Measurements from ENCODE around the gene SLC17A1. TPM values are rescaled to one million over a fixed set of nuclear protein-coding genes. Genes with fewer than 3 reads are reported as not detected.

Gene SLC17A1
- total and polyA plus RNA-seq, 2 donors (not counting 3 experiments of a cell fraction or from before 2014, with no cell fraction given): not detected

DNA sequence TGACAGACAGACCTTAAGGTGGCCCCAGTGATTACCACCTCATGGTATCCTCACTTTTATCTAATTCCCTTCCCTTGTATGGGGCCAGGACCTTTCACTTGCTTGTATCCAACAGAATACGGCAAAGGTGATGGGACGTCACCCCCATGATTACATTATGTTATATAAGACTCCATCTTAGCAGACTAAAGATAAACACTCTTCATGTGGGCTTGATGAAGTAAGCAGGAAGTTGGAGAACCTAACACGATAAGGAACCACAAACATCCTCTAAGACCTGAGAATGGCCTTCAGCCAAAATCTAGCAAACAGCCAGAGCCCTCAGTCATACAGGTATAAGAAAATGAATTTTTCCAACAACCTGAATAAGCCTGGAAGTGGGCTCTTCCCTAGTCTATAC lies 34.2 kb upstream of the SLC17A1 start:
- H3K27ac ChIP-seq (ENCODE audit: insufficient read depth, low read depth, low read length): no peak overlapping the region
- POLR2A ChIA-PET: no interaction called here
- DNase-seq (ENCODE audit: low read depth, low spot score) (no peak), FAIRE-seq (no peak)
- H3K36me3 ChIP-seq (ENCODE audit: control insufficient read depth in 2 of 2, extremely low read depth in 1 of 2, insufficient read depth in 2 of 2, low read length in 2 of 2): no peaks in the 10 kb centered on the region
- H3K4me1 ChIP-seq (ENCODE audit: control insufficient read depth, extremely low read depth, insufficient read depth, low read length): no peaks in the 10 kb centered on the region
- H3K27me3 ChIP-seq (ENCODE audit: control insufficient read depth in 2 of 2, insufficient read depth in 2 of 2, low read length in 2 of 2): peaks cover 4 to 7% of the 10 kb centered on the region in 2 experiments
- intact Hi-C loops (cut with micrococcal nuclease): no loop called here
- no peak overlapping the region for H3K4me2 ChIP-seq (ENCODE audit: insufficient read depth, low read length)
- H3K9me1 ChIP-seq (replicated peaks; ENCODE audit: control insufficient read depth, extremely low read depth, insufficient read depth, low read length): no peaks in the 10 kb centered on the region
- no TSS peak for BruUV-seq (replicated peaks)
- H3K4me3 ChIP-seq (replicated peaks in 1 of 3; ENCODE audit: insufficient read depth in 1 of 3, low read depth in 1 of 3, low read length in 3 of 3): no peak overlapping the region
- H3K9ac ChIP-seq (replicated peaks; ENCODE audit: extremely low read depth, insufficient read depth, low read length): no peak overlapping the region
- no peaks in the 10 kb centered on the region for H3K9me3 ChIP-seq (replicated peaks; ENCODE audit: control insufficient read depth, insufficient read depth, low read length)
- dilution Hi-C loops (cut with MboI; ENCODE audit: extremely low pct_ligation_motif_present, low sequenced_read_pairs): no loop called here
- no peaks in the 10 kb centered on the region for H3K79me2 ChIP-seq (ENCODE audit: control insufficient read depth, insufficient read depth, low read length)
- CTCF ChIA-PET: no interaction called here
- H4K20me1 ChIP-seq (replicated peaks; ENCODE audit: control insufficient read depth, extremely low read depth, insufficient read depth, low read length): no peaks in the 10 kb centered on the region
- no peak overlapping the region for H2AFZ ChIP-seq (ENCODE audit: low read depth, low read length)
- no peak for TF ChIP-seq POLR2AphosphoS5 (IDR thresholded peaks at IDR 0.05; ENCODE audit: insufficient read depth, low read depth, low read length)
- no peak for TF ChIP-seq MYC (IDR thresholded peaks at IDR 0.05; ENCODE audit: low read depth, low read length)
- TF ChIP-seq GATA2 (IDR thresholded peaks at IDR 0.05; ENCODE audit: insufficient read depth, insufficient read length, low read depth, low read length): no peak
- TF ChIP-seq EZH2 (IDR thresholded peaks at IDR 0.05; ENCODE audit: borderline replicate concordance, low read depth, low read length, severe bottlenecking): no peak

DNA sequence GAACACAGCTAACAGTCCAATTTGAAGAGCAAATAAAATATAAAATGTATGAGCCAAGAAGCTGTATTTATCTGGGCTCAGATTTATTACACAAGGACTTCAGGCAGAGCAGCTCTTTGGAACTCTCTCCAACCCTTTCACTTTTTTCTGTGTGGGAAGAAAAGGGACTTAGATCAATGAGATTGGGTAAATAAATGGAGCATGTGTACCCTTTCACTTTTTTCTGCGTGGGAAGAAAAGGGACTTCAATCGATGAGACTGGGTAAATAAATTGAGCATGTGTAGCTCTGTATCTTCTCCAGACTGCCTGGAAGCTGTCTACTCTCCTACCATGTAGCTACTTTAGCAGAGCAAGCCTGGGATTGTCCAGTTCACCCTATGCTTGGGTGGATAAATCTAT lies 31.5 kb upstream of the SLC17A1 start:
- no peaks in the 10 kb centered on the region for H3K4me1 ChIP-seq (ENCODE audit: control insufficient read depth, extremely low read depth, insufficient read depth, low read length)
- no peak overlapping the region for H2AFZ ChIP-seq (ENCODE audit: low read depth, low read length)
- H4K20me1 ChIP-seq (replicated peaks; ENCODE audit: control insufficient read depth, extremely low read depth, insufficient read depth, low read length): no peaks in the 10 kb centered on the region
- H3K9me1 ChIP-seq (replicated peaks; ENCODE audit: control insufficient read depth, extremely low read depth, insufficient read depth, low read length): no peaks in the 10 kb centered on the region
- no peak for FAIRE-seq
- no peak overlapping the region for H3K9ac ChIP-seq (replicated peaks; ENCODE audit: extremely low read depth, insufficient read depth, low read length)
- no peak overlapping the region for H3K4me2 ChIP-seq (ENCODE audit: insufficient read depth, low read length)
- no TSS peak for BruUV-seq (replicated peaks)
- no peaks in the 10 kb centered on the region for H3K79me2 ChIP-seq (ENCODE audit: control insufficient read depth, insufficient read depth, low read length)
- H3K27ac ChIP-seq (ENCODE audit: insufficient read depth, low read depth, low read length): no peak overlapping the region
- no peak overlapping the region for H3K4me3 ChIP-seq (replicated peaks in 1 of 3; ENCODE audit: insufficient read depth in 1 of 3, low read depth in 1 of 3, low read length in 3 of 3)
- TF ChIP-seq JUN (IDR thresholded peaks at IDR 0.05; ENCODE audit: borderline replicate concordance, insufficient read depth, insufficient read length, low read depth) (no peak), GATA2 (IDR thresholded peaks at IDR 0.05; ENCODE audit: insufficient read depth, insufficient read length, low read depth, low read length) (no peak), MYC (IDR thresholded peaks at IDR 0.05; ENCODE audit: low read depth, low read length) (no peak), EZH2 (IDR thresholded peaks at IDR 0.05; ENCODE audit: borderline replicate concordance, low read depth, low read length, severe bottlenecking) (no peak), POLR2A (IDR thresholded peaks at IDR 0.05; ENCODE audit: low read depth, low read length) (no peak), FOS (IDR thresholded peaks at IDR 0.05; ENCODE audit: borderline replicate concordance, insufficient read depth, low read length) (no peak)
- TF ChIP-seq, protein P1, sequence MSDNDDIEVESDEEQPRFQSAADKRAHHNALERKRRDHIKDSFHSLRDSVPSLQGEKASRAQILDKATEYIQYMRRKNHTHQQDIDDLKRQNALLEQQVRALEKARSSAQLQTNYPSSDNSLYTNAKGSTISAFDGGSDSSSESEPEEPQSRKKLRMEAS (IDR thresholded peaks at IDR 0.05; ENCODE audit: insufficient read depth, insufficient read length): no peak
- TF ChIP-seq, protein P2, sequence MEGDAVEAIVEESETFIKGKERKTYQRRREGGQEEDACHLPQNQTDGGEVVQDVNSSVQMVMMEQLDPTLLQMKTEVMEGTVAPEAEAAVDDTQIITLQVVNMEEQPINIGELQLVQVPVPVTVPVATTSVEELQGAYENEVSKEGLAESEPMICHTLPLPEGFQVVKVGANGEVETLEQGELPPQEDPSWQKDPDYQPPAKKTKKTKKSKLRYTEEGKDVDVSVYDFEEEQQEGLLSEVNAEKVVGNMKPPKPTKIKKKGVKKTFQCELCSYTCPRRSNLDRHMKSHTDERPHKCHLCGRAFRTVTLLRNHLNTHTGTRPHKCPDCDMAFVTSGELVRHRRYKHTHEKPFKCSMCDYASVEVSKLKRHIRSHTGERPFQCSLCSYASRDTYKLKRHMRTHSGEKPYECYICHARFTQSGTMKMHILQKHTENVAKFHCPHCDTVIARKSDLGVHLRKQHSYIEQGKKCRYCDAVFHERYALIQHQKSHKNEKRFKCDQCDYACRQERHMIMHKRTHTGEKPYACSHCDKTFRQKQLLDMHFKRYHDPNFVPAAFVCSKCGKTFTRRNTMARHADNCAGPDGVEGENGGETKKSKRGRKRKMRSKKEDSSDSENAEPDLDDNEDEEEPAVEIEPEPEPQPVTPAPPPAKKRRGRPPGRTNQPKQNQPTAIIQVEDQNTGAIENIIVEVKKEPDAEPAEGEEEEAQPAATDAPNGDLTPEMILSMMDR (IDR thresholded peaks at IDR 0.05; ENCODE audit: extremely low read depth in 1 of 2, insufficient read depth in 1 of 2, low read depth in 1 of 2, low read length in 2 of 2): no peak
- ChIA-PET POLR2A (no interaction called here), CTCF (no interaction called here)
- no peaks in the 10 kb centered on the region for H3K36me3 ChIP-seq (ENCODE audit: control insufficient read depth in 2 of 2, extremely low read depth in 1 of 2, insufficient read depth in 2 of 2, low read length in 2 of 2)
- no peaks in the 10 kb centered on the region for H3K9me3 ChIP-seq (replicated peaks; ENCODE audit: control insufficient read depth, insufficient read depth, low read length)
- DNase-seq (ENCODE audit: low read depth, low spot score): no peak
- dilution Hi-C loops (cut with MboI; ENCODE audit: extremely low pct_ligation_motif_present, low sequenced_read_pairs) (no loop called here), intact Hi-C loops (cut with micrococcal nuclease) (no loop called here)
- H3K27me3 ChIP-seq (ENCODE audit: control insufficient read depth in 2 of 2, insufficient read depth in 2 of 2, low read length in 2 of 2): peaks cover 2 to 11% of the 10 kb centered on the region in 2 experiments

All from endothelial cell of umbilical vein (primary cell).